Putamen (tissue), 1 donor: Measurements from ENCODE around the gene ZSCAN18.
"Not testable (repeated sequence)": the region's sequence is repeated elsewhere in the genome, so short reads cannot be mapped to it uniquely, and the experiment has no call there.

Experiments
- DNase-seq: peaks from one replicate; pipeline ENCODE4 v3.0.0-alpha.2; 2016; ENCODE audit warnings: low spot score

Gene ZSCAN18, protein sequence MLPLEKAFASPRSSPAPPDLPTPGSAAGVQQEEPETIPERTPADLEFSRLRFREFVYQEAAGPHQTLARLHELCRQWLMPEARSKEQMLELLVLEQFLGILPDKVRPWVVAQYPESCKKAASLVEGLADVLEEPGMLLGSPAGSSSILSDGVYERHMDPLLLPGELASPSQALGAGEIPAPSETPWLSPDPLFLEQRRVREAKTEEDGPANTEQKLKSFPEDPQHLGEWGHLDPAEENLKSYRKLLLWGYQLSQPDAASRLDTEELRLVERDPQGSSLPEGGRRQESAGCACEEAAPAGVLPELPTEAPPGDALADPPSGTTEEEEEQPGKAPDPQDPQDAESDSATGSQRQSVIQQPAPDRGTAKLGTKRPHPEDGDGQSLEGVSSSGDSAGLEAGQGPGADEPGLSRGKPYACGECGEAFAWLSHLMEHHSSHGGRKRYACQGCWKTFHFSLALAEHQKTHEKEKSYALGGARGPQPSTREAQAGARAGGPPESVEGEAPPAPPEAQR

DNA sequence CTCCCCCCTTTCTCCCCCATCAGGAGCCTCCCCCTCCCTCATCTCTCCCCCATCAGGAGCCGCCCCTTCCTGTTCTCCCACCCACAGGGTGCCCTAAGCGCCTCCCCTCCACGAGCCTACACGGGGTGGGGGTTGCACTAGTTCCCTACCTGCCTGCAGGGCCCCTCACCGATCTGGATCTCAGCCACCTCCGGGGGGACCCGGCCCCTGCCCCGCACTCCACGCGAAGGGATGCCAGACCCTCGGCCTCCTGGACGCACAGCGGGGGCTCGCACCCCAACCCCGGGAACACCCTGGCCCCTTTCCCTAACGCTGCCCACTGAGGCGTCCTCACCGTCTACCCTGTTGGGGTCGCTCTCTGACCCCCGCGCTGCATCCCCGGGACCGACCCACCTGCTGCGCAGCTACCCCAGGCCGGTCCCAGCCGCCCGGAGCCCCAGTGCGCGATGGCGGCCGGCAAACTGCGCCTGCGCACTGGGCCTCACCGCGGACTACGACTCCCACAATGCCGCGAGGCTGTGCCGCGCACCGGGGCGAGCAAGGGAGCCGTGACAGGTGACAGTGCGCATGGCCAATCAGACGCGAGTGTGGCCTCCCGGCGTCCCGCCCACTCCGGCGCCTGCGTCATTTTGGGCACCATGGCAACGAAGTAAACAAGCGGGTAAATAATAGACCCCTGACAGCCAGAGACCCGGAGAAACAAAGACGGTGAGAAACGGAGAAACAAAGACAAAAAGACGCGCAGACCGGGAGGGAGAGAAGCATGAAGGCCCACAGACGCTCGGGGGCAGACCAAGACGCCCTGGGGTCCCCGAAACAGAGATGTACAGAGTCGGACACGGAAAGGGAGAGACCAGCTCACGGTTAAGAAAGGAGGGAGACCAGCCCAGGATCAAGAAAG is at the start of gene ZSCAN18:
TSS of gene ZSCAN18 (minus strand) at position 451 of the 901 bp plus-strand sequence. CDS start 7,964 bp downstream, outside the sequence.
- DNase-seq = peak; percentile 97

DNA sequence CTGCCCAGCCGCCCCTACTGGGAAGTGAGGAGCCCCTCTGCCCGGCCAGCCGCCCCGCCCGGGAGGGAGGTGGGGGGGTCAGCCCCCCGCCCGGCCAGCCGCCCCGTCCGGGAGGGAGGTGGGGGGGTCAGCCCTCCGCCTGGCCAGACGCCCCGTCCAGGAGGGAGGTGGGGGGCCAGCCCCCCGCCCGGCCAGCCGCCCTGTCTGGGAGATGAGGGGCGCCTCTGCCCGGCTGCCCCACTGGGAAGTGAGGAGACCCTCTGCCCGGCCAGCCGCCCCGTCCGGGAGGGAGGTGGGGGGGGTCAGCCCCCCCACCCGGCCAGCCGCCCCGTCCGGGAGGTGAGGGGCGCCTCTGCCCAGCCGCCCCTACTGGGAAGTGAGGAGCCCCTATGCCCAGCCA is 49.4 kb upstream of the ZSCAN18 start:
- DNase-seq = not testable (repeated sequence)

DNA sequence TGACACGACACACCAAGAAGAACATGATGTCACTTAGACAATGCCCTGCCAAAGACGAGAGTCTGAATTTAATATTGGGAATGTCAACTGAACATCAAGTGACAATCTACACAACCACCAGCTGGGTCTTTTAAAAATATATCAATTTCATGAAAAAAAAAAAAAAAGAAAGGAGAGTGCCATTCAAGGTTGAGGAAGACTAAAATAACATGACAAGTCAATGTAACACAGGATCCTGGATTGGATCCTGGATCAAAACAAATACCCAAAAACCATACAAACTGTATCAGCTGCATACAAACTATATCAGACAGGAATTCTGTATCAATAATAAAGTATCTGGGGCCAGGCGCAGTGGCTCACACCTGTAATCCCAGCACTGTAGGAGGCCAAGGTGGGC is 47.8 kb upstream of the ZSCAN18 start:
- no peak for DNase-seq

DNA sequence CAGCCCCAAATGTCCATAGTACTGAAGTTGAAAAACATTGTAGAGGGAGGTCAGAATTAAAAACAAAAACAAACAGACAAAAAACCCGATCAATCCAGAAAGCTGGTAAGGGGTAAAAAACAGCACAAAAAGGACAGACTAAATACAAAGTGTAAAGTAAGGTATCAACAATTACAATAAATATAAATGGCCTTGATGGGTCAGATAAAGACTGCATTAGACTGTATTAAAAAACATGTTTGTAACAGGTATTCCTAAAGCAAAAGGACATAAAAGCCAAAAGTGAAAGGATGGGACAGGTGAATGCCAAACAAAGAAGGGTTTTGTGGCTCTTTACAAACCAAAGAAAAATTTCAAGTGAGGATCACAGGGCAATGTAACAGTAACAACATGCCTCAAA is 36.2 kb upstream of the ZSCAN18 start:
- DNase-seq = no peak

DNA sequence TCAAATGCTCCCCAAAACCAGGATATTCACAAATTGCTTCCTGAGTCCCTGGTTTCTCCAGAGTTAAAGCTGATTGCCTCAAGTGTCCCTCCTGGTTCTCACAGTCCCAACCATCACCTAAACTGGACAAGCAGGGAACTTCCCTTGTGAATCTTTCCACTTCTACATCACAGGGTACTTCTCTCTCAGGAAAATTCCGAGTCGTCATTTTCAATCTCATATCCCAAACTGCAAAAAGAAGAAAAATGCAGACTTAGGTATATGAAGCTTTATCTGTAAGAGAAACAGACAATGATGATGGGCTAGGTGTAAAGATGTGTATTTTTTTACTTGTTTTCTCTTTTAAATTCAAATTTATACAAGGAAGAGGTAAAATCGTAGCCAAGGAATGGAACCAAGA is 31.3 kb upstream of the ZSCAN18 start:
- DNase-seq = no peak

DNA sequence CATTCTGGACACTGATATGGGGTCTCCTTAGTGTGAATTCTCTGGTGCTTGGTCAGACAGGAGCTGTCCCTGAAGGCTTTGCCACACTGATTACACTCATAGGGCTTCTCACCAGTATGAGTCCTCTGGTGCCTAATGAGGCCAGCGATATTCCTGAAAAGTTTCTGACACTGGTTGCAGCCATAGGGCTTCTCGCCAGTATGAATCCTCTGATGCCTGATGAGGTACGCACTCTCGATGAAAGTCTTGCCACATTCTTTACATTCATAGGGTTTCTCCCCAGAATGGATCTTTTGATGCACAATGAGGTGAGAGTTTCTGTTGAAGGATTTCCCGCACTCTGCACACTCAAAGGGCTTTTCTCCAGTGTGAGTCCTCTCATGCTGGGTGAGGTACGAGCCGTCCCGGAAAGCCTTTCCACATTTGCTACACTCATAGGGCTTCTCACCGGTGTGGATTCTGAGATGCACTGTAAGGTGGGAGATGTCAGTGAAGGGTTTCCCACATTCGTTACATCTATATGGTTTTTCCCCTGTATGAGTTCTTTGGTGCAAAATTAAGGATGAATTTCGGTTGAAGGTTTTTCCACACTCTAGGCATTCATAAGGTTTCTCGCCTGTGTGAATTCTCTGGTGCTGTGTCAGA is 30.1 kb upstream of the ZSCAN18 start:
- DNase-seq = no peak

DNA sequence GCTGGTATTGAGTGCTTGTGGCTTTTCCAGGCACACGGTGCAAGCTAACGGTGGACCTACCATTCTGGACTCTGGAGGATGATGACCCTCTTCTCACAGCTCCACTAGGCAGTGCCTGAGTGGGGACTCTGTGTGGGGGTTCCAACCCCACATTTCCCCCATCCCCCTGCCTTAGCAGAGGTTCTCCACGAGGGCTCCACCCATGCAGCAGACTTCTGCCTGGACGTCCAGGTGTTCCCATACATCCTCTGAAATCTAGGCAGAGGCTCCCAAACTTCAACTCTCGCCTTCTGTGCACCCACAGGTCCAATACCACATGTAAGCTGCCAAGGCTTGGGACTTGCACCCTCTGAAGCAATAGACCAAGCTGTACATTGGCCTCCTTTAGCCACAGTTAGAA is 25.3 kb upstream of the ZSCAN18 start:
- DNase-seq = no peak

DNA sequence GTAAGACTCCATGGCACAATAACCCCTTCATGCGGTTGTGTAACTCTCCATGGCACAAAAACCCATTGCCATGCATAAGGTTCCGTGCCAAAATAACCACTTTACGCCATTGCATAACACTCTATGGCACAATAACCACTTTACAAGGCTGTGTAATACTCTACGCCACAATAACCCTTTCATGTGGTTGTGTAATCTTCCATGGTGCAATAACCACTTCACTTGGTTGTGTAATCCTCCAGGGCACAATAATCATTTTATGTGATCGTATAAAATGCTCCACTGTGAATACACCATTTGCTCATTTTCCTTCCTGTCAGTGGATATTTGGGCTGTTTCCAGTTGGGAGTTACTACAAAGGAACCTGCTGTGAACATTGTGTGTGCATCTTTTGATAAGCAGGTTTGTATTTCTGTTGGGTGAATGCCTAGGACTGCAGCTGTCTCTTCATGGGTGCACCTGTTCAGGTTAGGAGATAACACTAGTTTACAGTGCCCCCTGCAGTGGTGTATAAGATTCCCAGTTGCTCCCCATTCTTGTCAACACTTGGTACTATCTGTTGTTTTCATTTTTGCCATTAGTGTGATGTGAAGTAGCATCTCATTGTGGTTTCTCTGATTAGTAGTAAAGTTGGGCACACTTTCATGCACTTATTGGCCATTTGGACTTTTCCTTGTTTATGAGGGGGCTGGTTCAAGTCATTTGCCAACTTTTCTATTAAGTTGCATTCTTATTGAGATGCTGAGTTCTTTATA is 21.1 kb upstream of the ZSCAN18 start:
- no peak for DNase-seq

DNA sequence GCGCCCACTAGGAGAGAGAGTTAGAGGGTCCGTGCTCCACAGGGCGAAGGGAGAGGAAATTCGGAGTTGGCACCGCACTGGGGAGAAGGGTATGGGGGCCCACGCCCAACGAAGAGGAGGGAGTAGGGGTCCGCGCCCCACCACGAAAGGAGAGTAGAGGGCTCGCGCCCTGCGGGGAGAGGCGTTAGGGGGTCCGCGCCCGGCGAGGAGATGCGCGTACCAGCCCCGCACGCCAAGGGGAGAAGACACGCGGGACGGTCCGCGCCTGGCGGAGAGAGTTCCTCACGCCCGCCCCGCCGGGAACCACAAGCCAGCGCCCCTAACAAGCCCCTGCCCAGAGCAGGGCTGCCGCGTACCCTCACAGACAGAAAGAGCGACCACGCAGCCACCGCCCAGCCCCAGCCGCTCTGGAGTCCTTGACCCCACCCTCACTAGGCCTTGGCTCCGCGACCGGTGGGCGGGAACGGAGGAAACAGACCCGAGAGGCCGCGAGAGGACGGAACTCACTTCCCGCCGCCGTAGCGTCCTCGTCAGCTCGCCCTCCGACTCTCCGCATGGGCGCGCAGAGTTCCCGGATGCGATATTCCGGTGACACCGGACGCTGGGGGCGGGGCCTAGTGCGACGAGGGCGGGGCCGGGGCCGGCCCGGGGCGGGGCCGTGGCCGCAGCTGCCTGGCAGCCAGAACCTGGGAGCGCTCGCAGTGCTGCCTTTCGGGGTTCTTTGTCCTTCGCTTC is 20.0 kb upstream of the ZSCAN18 start:
- DNase-seq = no peak

DNA sequence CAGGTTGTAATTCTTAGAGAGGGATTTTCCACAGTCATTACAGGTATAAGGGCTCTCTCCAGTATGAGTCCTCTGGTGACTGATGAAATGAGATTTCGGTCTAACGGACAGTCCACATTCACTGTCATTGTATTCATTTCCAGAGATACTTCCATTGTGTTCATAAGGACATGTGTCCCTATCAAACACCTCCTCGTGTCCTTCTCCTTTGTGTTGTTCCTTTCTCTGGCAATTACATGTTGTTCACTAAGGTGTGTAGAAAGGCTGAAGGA is 10.5 kb upstream of the ZSCAN18 start:
- no peak for DNase-seq

DNA sequence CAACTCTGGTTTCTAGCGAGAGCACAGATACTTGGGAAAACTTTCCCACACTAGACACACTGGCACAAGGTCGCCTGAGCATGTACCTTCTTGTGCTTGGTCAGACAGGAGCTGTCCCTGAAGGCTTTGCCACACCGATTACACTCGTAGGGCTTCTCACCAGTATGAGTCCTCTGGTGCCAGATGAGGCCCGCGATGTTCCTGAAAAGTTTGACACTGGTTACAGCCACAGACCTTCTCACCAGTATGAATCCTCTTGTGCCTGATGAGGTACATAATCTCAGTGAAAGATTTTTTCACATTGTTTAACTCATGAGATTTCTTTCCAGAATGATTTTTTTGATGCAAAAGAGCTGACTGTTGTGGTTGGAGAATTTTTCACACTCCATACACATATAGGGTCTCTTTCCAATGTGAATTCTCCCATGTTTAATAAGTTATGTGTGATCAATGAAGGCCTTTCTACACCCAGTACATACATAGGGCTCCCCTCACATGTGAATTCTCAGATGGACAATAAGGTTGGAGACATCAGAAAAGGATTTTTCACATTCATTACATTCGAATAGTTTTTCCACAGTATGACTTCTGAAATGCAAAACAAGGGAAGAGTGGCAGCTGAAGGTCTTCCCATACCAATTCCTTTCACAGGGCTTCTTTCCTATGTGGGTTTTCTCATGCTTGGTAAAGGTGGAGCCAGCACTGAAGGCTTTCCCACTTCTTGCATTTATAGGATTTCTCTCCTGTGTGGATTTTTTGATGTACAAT is 9.9 kb upstream of the ZSCAN18 start:
- no peak for DNase-seq

DNA sequence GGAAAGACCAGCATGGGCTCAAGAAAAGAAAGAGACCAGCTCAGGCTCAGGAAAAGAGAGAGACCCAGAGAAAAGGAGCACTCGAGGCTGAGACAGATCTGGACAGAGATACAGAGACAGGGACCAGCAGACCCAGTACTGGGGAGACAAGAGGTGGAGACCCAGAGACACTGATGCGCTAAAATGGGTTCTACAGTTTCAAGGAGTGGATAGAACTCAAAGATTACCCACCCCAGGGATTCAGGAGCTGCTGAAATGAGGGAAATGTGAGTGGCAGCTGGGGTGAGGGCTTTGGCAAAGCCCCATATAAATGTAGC is 609 bp upstream of the ZSCAN18 start:
- no peak for DNase-seq

DNA sequence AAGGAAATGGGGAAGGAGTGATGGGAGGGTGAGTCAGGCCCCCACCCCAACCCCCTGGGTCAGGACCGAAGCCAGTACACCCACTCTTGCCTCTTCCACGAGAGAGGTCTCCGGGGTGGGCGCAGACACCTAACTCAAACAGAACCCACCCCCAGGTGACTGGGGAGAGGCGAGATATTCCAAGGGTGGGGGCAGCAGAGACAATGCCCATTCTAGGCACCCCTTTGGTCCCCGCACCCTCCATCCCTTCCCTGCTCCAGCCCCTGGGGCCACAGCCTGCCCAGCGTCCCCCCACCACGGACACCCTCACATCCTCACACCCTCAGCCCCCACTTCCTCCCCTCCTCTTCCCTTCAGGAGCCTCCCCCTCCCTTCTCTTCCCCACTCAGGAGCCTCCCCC is 682 bp downstream of the ZSCAN18 start:
- no peak for DNase-seq

DNA sequence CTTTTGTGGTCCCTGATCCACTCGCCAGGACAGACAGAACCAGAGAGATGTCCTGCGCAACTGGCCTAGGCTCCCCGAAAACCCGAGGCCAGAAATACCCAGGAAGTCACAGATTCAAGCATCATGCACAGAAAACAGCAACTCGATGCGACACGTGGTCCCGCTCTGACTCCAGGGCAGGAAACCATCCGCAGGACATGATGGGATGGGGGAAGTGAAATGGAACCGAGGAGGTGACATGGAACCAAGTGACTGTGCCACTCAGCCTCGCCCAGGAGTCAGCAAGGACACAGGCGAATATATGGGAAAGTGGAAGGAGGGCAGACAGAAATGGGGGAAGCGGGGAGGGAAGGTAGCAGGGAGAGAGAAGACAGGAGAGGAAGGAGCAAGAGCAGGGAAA is 1.1 kb downstream of the ZSCAN18 start:
- DNase-seq = no peak

DNA sequence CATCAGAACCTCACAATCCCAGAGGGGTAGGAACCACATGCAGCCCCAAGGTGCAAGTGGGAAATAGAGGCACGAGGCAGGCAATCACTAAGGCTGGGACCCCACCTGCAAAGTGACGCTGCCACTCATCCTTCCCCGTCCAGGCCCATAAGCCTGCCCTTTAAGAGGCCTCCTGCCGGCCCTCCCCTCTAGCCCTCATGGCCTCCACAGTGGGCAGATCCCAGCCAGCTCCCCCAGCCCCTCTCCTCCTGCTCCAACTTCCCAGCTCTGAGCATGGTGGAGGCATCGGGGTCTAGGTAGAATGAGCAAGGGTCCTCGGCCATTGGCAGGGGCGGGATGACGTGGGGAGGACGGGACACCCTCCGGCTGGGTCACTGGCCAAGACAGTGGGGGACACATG is 2.7 kb downstream of the ZSCAN18 start:
- DNase-seq = no peak

DNA sequence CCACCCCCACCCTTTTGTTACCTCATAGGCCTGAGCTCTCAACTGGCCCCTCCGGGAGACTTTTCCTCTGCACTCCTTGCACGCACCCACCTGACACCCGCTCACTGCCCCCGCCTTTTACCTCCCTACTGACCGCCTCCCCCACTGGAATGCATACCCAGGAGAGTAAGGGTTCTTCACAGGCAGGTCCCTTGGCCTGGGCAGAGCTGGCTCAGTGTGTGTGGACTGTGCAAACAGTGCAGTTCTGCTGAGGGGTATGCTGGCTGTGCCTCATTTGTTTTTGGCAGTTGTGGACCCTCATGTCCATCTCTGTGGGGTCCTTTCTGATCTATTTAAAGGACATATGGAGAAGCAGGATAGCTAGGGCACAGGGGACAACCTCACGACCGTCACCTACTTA is 5.0 kb downstream of the ZSCAN18 start:
- DNase-seq = no peak

DNA sequence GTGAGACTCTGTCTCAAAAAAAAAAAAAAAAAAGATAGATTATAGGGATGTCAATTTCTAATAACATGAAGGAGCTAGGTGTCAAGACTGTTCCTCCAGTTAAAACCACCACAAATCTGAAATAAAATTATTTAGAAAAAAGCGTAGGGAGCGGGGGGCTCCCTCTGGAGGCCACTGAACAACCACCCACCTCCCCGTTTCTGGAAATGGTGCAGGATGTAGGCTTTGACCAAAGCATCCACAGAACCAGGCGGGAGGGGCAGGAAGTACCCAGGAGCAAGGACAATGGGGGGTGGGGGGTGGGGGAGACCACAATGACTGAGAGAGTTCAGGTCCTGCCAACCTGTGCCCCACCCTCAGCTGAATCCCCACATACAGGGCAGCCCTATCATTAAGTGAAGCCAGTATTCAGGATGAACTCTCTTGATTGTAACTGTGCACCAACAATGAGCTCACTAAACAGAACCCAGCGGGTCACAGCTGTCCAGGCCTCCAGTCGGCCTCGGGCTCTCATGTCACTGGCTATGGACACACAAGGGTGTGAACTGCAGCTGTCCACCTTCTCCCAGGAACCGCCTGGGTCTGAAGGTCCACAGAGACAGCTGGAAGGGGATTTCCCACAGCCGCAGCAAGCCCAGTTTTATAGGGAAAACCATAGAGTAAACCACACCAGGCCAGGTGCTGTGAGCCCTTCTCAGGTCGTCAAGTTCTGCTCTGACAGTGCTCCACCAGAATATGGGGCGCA is 6.6 kb downstream of the ZSCAN18 start:
- DNase-seq = no peak

DNA sequence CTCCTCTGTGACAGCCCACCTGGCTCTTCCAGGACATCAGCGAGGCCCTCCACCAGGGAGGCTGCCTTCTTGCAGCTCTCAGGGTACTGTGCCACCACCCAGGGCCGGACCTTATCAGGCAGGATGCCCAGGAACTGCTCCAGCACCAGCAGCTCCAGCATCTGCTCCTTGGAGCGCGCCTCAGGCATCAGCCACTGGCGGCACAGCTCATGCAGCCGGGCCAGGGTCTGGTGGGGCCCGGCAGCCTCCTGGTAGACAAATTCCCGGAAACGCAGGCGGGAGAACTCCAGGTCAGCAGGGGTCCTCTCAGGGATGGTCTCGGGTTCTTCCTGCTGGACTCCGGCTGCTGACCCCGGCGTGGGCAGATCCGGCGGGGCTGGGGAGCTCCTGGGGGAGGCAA is 8.2 kb downstream of the ZSCAN18 start:
- DNase-seq = no peak

DNA sequence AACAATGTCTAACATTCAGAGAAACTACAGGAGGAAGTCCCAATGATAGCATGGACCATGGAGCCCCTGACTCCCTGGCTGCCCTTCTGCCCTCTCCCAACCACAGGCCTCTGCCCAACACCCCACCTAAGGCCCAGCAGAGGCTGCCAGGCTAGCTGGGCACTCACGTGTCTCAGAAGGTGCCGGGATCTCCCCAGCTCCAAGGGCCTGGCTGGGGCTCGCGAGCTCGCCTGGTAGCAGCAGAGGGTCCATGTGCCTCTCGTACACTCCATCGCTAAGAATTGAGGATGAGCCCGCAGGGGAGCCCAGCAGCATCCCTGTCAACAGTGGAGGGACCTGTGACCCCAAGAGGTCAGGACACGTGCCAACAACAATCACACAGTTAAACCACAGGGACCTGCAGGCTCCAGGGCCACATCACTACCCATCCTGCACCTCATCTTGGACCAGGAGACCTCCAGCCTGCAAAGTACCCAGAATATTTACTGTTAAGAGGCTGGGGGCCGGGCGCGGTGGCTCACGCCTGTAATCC is 9.4 kb downstream of the ZSCAN18 start:
- no peak for DNase-seq
